Neural cell (in vitro differentiated cells): ENCODE data around the gene ATP1B2.

Experiments
- EP300 ChIP-seq: fragments of 450-650 bp; conservative IDR thresholded peaks from 2 replicates; pipeline ENCODE4 v1.6.1; 2014; ENCODE audit warnings: antibody characterized with exemption, mild to moderate bottlenecking, moderate library complexity; ENCODE audit not compliant: poor library complexity, severe bottlenecking
- EZH2 ChIP-seq: fragments of 200-600, 300-800 bp; shearing (Covaris generic), sonication (generic); IDR thresholded peaks from 2 replicates; pipeline ENCODE4 v1.6.1; 2014; ENCODE audit warnings: antibody characterized with exemption, low read length, borderline replicate concordance, mild to moderate bottlenecking; ENCODE audit not compliant: insufficient read depth, poor library complexity, severe bottlenecking
- POLR2AphosphoS5 ChIP-seq: IDR thresholded peaks from 2 replicates; pipeline ENCODE4 v1.6.1; 2012
- RAD21 ChIP-seq: fragments of 450-650 bp; conservative IDR thresholded peaks from 2 replicates; pipeline ENCODE4 v1.6.1; 2014; ENCODE audit warnings: antibody characterized with exemption, mild to moderate bottlenecking, moderate library complexity
- SMC3 ChIP-seq: fragments of 450-650 bp; conservative IDR thresholded peaks from 2 replicates; pipeline ENCODE4 v1.6.1; 2014; ENCODE audit warnings: antibody characterized with exemption, mild to moderate bottlenecking, moderate library complexity; ENCODE audit not compliant: poor library complexity
- TAF1 ChIP-seq: IDR thresholded peaks from 2 replicates; pipeline ENCODE4 v1.6.1; 2012; ENCODE audit warnings: low read depth
- TF ChIP-seq, protein P1 (sequence below): IDR thresholded peaks from 2 replicates; pipeline ENCODE4 v1.6.1; 2012; ENCODE audit warnings: borderline replicate concordance
- TF ChIP-seq, protein P2 (sequence below): fragments of 450-650 bp; IDR thresholded peaks from 2 replicates; pipeline ENCODE4 v1.5.1; 2014; ENCODE audit warnings: antibody characterized with exemption, mild to moderate bottlenecking, moderate library complexity; ENCODE audit not compliant: poor library complexity, severe bottlenecking

DNA sequence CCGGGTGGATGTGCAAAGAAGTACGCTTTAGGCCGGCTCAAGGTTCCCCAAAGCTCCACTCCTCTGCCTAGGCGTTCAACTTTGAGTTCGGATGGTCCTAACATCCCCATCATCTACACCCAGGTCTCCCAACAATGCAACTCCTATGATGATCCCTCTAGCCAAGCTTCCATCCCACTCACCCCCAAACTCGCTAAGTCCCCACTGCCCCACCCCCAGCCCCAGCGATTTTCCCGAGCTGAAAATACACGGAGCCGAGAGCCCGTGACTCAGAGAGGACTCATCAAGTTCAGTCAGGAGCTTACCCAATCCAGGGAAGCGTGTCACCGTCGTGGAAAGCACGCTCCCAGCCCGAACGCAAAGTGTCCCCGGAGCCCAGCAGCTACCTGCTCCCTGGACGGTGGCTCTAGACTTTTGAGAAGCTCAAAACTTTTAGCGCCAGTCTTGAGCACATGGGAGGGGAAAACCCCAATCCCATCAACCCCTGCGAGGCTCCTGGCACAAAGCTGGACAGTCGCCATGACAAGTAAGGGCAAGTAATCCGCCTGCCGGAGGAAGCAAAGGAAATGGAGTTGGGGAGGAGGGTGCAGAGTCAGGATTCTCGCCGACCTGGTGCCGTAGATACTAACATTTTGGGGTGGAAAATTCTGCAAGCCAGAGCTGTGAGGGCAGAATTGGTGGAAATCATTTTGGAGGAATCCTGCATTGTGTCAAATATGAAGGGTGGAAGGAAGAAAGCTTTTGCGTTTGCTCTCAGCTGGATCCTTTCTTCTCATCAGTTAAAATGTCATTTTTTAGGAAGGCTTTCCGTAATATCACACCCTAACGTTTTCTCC is 36.6 kb downstream of the ATP1B2 start, which contains the start of gene TP53:
- TF ChIP-seq, protein P1, sequence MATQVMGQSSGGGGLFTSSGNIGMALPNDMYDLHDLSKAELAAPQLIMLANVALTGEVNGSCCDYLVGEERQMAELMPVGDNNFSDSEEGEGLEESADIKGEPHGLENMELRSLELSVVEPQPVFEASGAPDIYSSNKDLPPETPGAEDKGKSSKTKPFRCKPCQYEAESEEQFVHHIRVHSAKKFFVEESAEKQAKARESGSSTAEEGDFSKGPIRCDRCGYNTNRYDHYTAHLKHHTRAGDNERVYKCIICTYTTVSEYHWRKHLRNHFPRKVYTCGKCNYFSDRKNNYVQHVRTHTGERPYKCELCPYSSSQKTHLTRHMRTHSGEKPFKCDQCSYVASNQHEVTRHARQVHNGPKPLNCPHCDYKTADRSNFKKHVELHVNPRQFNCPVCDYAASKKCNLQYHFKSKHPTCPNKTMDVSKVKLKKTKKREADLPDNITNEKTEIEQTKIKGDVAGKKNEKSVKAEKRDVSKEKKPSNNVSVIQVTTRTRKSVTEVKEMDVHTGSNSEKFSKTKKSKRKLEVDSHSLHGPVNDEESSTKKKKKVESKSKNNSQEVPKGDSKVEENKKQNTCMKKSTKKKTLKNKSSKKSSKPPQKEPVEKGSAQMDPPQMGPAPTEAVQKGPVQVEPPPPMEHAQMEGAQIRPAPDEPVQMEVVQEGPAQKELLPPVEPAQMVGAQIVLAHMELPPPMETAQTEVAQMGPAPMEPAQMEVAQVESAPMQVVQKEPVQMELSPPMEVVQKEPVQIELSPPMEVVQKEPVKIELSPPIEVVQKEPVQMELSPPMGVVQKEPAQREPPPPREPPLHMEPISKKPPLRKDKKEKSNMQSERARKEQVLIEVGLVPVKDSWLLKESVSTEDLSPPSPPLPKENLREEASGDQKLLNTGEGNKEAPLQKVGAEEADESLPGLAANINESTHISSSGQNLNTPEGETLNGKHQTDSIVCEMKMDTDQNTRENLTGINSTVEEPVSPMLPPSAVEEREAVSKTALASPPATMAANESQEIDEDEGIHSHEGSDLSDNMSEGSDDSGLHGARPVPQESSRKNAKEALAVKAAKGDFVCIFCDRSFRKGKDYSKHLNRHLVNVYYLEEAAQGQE, result peak; percentile 89
- TF ChIP-seq, protein P2, sequence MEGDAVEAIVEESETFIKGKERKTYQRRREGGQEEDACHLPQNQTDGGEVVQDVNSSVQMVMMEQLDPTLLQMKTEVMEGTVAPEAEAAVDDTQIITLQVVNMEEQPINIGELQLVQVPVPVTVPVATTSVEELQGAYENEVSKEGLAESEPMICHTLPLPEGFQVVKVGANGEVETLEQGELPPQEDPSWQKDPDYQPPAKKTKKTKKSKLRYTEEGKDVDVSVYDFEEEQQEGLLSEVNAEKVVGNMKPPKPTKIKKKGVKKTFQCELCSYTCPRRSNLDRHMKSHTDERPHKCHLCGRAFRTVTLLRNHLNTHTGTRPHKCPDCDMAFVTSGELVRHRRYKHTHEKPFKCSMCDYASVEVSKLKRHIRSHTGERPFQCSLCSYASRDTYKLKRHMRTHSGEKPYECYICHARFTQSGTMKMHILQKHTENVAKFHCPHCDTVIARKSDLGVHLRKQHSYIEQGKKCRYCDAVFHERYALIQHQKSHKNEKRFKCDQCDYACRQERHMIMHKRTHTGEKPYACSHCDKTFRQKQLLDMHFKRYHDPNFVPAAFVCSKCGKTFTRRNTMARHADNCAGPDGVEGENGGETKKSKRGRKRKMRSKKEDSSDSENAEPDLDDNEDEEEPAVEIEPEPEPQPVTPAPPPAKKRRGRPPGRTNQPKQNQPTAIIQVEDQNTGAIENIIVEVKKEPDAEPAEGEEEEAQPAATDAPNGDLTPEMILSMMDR, result no peak
- no peak for TF ChIP-seq SMC3
- no peak for TF ChIP-seq RAD21
- TF ChIP-seq EZH2, result no peak
- TF ChIP-seq POLR2AphosphoS5, result peak; percentile 80
- TF ChIP-seq TAF1, result peak; percentile 89
- no peak for TF ChIP-seq EP300
